PC-9 (cell line): ENCODE results near the gene LYPLAL1.

Source experiments
- CTCF ChIP-seq: fragments of 200-600 bp; sonication (generic); conservative IDR thresholded peaks from 2 replicates; pipeline ENCODE4 v1.6.1; 2017; ENCODE audit warnings: mixed run types, antibody characterized with exemption, mild to moderate bottlenecking, moderate library complexity
- EZH2 ChIP-seq: fragments of 200-600 bp; sonication (generic); IDR thresholded peaks from 2 replicates; pipeline ENCODE4 v1.8.0; 2017; ENCODE audit warnings: antibody characterized with exemption, low read depth

GRCh38 chr1:219235903-219236481, 62.3 kb downstream of the LYPLAL1 start:
- TF ChIP-seq CTCF (no peak), EZH2 (no peak)
